Pancreas (tissue), 10 donors: ENCODE data around the gene KRTAP11-1. TPM values are rescaled to one million over a fixed set of nuclear protein-coding genes. Genes with fewer than 3 reads are reported as not detected.
A peak's percentile ranks its signal among the peaks of the same experiment; 100 is the strongest.

Experiments
- ATAC-seq, 4 donors: fragments of 200-7000 bp; cut with Tn5 transposase; one replicate each; pipeline versions ENCODE4 v1.8.0 to v1.9.1; 2020; ENCODE audit warnings: mild to moderate bottlenecking in 4 of 4, moderate library complexity in 4 of 4
- DNase-seq, 6 donors: peaks; one replicate each; pipeline ENCODE4 v3.0.0-alpha.2; 2020
- FAIRE-seq: peaks from 2 replicates; lab custom pipeline; 2012; peaks lifted over from hg19 to GRCh38; lab: Jason Lieb, UNC
- H3K27ac ChIP-seq, 4 donors: fragments of 200-600 bp; sonication (generic); 1 replicate in 3 of 4; 2 replicates in 1 of 4; pipeline versions ENCODE4 v1.5.0 to v1.8.0; 2020
- H3K27me3 ChIP-seq, 4 donors: fragments of 200-600 bp; one replicate each; pipeline ENCODE4 v1.8.0; 2021
- H3K36me3 ChIP-seq, 3 donors: fragments of 200-600 bp; sonication (generic) in 1 of 3; one replicate each; pipeline versions ENCODE4 v1.5.0 to v1.8.0; 2020 to 2021
- H3K4me1 ChIP-seq, 3 donors: fragments of 200-600 bp; one replicate each; pipeline ENCODE4 v1.8.0; 2021
- H3K4me3 ChIP-seq, 4 donors: fragments of 200-600 bp; sonication (generic) in 2 of 4; one replicate each; pipeline versions ENCODE4 v1.5.0 to v1.8.0; 2020 to 2021
- H3K9me3 ChIP-seq, 4 donors: fragments of 200-600 bp; one replicate each; pipeline ENCODE4 v1.8.0; 2021
- WGBS, 2 donors: extraction: QIAGEN DNeasy Blood & Tissue Kit; methylation state at CpG; one replicate each; pipeline ENCODE4 v1.1.7; 2013; 5-methylcytosine and 5-hydroxymethylcytosine counted together
- intact Hi-C, 3 donors: fragments of 100-400 bp; cut with DNase I; formaldehyde crosslinking; loops; one replicate each; pipeline versions ENCODE4 v1.11.1 to v1.14.2; 2022
- polyA plus RNA-seq, 2 donors: library from polyadenylated mRNA; stranded (reverse); fragments of 200-250 nt; gene quantifications; one replicate each; pipeline ENCODE4 v1.2.3, GENCODE V29; 2013
- total RNA-seq, 6 donors: library from RNA; stranded (reverse); fragmentation: NEBNext Ultra II Directional in 4 of 6; extraction: Animal tissue kit (Norgen Biotek cat#: 25700) in 4 of 6; gene quantifications; one replicate each; pipeline versions ENCODE4 v1.2.1 to v1.2.4, GENCODE V29; 2021 to 2023
- TF ChIP-seq, protein P1 (sequence below), 4 donors: fragments of 200-600 bp; sonication (generic) in 3 of 4; IDR thresholded peaks; one replicate each; pipeline versions ENCODE4 v1.5.0 to v1.8.0; 2021; ENCODE audit warnings: antibody characterized with exemption in 4 of 4
- donor health status: healthy with polysubstance abuse.
- donor health status: DM: no; HTN: no; CAD: no; lungs with moderate emphysema.
- donor health status: DM: no; HTN: no; CAD: no.
- donor health status: control.
- donor health status: control.
- donor health status: Bipolar disorder and iron deficiency.
- donor health status: DM: yes; HTN: yes; CAD: no.
- donor health status: DM: no; HTN: no; CAD: no.
- donor health status: DM: no; HTN: no; CAD: no.
- donor health status: DM: yes; HTN: yes; CAD: no.

KRTAP11-1 gene
- total and polyA plus RNA-seq, 8 donors, result not detected

DNA sequence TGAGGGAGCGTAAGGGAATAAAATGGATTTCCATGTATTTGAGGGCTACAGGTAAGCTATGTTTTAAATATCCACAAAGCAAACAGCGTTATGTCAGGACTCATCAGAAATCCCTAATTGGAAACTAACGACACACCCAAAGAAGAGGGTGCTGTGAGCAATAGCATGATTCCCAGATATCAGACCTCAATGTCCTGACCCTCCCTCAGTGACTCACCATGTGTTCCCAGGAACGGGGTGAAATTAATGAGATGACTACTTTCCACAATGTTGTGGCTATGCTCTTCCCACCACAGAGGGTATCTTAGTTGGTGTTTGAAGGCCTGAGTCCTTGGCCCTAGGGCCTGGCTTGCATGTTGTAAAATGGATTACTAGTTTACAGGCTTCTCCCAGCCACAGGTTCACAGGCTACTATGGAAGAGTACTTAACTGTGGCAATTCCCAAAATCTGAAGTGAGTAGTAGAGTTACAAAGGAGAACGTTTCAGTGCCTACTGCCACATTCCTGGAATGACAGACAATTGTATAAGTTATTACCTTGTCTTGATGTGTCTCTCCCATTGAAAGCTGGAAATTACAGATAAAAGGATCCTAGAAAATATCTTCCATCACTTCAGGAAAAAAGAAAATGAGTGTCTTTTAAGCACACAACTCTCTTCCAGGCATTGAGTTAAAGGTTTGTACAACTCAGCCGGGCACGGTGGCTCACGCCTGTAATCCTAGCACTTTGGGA is 1.7 kb upstream of the KRTAP11-1 start:
- 86 to 90% methylated on average over 8 of the region's 8 CpGs for WGBS, 2 donors
- no peak for FAIRE-seq
- H3K4me1 ChIP-seq, result no peaks in the 10 kb centered on the region
- no peaks in the 10 kb centered on the region for H3K9me3 ChIP-seq
- no peaks in the 10 kb centered on the region for H3K36me3 ChIP-seq
- DNase-seq, result no peak
- intact Hi-C loops, result no loop called here
- H3K27me3 ChIP-seq, result no peaks in the 10 kb centered on the region
- TF ChIP-seq, protein P1, sequence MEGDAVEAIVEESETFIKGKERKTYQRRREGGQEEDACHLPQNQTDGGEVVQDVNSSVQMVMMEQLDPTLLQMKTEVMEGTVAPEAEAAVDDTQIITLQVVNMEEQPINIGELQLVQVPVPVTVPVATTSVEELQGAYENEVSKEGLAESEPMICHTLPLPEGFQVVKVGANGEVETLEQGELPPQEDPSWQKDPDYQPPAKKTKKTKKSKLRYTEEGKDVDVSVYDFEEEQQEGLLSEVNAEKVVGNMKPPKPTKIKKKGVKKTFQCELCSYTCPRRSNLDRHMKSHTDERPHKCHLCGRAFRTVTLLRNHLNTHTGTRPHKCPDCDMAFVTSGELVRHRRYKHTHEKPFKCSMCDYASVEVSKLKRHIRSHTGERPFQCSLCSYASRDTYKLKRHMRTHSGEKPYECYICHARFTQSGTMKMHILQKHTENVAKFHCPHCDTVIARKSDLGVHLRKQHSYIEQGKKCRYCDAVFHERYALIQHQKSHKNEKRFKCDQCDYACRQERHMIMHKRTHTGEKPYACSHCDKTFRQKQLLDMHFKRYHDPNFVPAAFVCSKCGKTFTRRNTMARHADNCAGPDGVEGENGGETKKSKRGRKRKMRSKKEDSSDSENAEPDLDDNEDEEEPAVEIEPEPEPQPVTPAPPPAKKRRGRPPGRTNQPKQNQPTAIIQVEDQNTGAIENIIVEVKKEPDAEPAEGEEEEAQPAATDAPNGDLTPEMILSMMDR (IDR thresholded peaks at IDR 0.05), result no peak
- no peak overlapping the region for H3K27ac ChIP-seq
- H3K4me3 ChIP-seq, result no peak overlapping the region
- no peak for ATAC-seq

DNA sequence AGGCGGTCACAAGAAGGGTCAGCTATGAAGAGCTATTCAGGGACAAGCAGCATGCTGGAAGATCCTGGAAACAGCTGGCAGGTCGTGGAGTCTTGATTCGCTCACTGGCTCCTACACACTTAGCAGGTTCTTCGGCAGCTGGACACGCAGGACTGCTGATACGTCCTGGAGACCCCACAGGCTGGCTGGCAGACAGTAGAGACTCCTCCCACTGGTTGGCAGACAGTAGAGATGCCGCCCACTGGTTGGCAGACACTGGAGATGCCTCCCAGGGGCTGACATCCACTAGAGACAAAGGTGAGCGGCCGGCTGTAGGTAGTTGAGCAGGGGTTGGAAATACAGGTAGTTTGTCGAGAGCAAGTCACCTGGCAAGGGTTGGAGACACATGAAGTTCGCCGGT is 466 bp downstream of the KRTAP11-1 start:
- Histone ChIP-seq H3K9me3 (no peaks in the 10 kb centered on the region), H3K27me3 (no peaks in the 10 kb centered on the region), H3K36me3 (no peaks in the 10 kb centered on the region), H3K4me3 (no peak overlapping the region), H3K4me1 (no peaks in the 10 kb centered on the region), H3K27ac (no peak overlapping the region)
- DNase-seq, result peak in 2 of 6 donors; percentile 11 to 37
- TF ChIP-seq, protein P1 (IDR thresholded peaks at IDR 0.05), result no peak
- WGBS, 2 donors, result 79 to 82% methylated on average over 12 of the region's 12 CpGs
- FAIRE-seq, result no peak
- intact Hi-C loops, result no loop called here
- ATAC-seq, result no peak

DNA sequence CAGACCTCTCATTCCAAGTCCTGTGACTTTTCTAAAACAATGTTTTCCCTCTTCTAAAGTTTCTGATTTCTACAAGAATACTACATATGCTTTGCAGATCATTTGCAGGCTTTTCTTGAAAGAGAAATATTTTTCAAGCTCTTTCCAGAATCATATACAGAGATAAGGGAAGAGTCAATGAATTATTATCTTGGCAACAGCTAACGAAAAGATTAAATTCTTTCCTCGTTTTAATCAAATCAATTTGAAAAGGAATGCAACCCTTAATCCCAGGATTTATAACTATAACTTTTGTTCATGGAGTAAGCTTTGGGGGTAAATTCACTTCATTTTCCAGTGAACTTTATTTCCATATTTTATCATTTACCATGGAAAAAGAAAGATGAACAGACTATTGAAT is 6.9 kb downstream of the KRTAP11-1 start:
- WGBS, 2 donors, result 18 to 27% methylated on average over 2 of the region's 2 CpGs
- TF ChIP-seq, protein P1 (IDR thresholded peaks at IDR 0.05), result no peak
- Histone ChIP-seq H3K36me3 (no peaks in the 10 kb centered on the region), H3K4me3 (no peak overlapping the region), H3K27me3 (no peaks in the 10 kb centered on the region), H3K9me3 (no peaks in the 10 kb centered on the region), H3K27ac (no peak overlapping the region), H3K4me1 (no peaks in the 10 kb centered on the region)
- FAIRE-seq (no peak), ATAC-seq (no peak), DNase-seq (no peak)
- intact Hi-C loops, result no loop called here

GRCh38 chr21:30847627-30848500 is 33.5 kb downstream of the KRTAP11-1 start:
- Histone ChIP-seq H3K4me3 (no peak overlapping the region), H3K27ac (no peak overlapping the region), H3K27me3 (no peaks in the 10 kb centered on the region), H3K4me1 (no peaks in the 10 kb centered on the region), H3K9me3 (no peaks in the 10 kb centered on the region), H3K36me3 (no peaks in the 10 kb centered on the region)
- intact Hi-C loops, result no loop called here
- ATAC-seq, result no peak
- no peak for FAIRE-seq
- TF ChIP-seq, protein P1 (IDR thresholded peaks at IDR 0.05), result no peak
- no peak for DNase-seq
- WGBS, 2 donors, result 61 to 62% methylated on average over 9 of the region's 9 CpGs
